HFF-Myc (cell line): ENCODE results near the gene NPC1.

ENCODE experiments used
- DNase-seq: peaks from one replicate; pipeline ENCODE4 v3.0.0-alpha.2; 2011; ENCODE audit warnings: low read depth; ENCODE audit errors: extremely low read depth
- H3K4me3 ChIP-seq: replicated peaks from 2 replicates; pipeline ENCODE4 v1.5.1; 2011; ENCODE audit warnings: low read depth, mild to moderate bottlenecking, control low read depth, low read length
- CTCF ChIP-seq: IDR thresholded peaks from 2 replicates; pipeline ENCODE4 v1.5.1; 2012; ENCODE audit warnings: mild to moderate bottlenecking, low read depth, low read length, control low read depth; ENCODE audit errors: missing control alignments

NPC1 gene

GRCh38 chr18:23541349-23542093 is 44.8 kb downstream of the NPC1 start:
- no peak for TF ChIP-seq CTCF
- no peak overlapping the region for H3K4me3 ChIP-seq
- DNase-seq, result no peak

- DNase-seq, result no peak
- no peak overlapping the region for H3K4me3 ChIP-seq
- TF ChIP-seq CTCF, result no peak
Measured at GRCh38 chr18:23540867-23541266, 45.4 kb downstream of the NPC1 start.

GRCh38 chr18:23539911-23540525 is 46.3 kb downstream of the NPC1 start:
- no peak for DNase-seq
- TF ChIP-seq CTCF, result no peak
- H3K4me3 ChIP-seq, result no peak overlapping the region

GRCh38 chr18:23539296-23539695 is 47.0 kb downstream of the NPC1 start:
- no peak overlapping the region for H3K4me3 ChIP-seq
- no peak for DNase-seq
- TF ChIP-seq CTCF, result no peak

- no peak for DNase-seq
- TF ChIP-seq CTCF, result no peak
- no peak overlapping the region for H3K4me3 ChIP-seq
Measured at GRCh38 chr18:23538870-23539269, 47.4 kb downstream of the NPC1 start.

GRCh38 chr18:23538001-23538400 is 48.3 kb downstream of the NPC1 start:
- no peak for DNase-seq
- H3K4me3 ChIP-seq, result no peak overlapping the region
- no peak for TF ChIP-seq CTCF

- no peak overlapping the region for H3K4me3 ChIP-seq
- no peak for DNase-seq
- TF ChIP-seq CTCF, result no peak
Measured at GRCh38 chr18:23537274-23537673, 49.0 kb downstream of the NPC1 start.
